H1 (cell line): ENCODE results near the gene PCCA. TPM values are rescaled to one million over a fixed set of nuclear protein-coding genes. Genes with fewer than 3 reads are reported as not detected.

ENCODE experiments used
- CTCF ChIA-PET: fragments of 300-600 bp; sonication (Branson Sonifier 250); formaldehyde crosslinking; loops from one replicate; lab custom pipeline; 2021; ENCODE audit not compliant: partially characterized antibody; lab: Charles Lee
- POLR2A ChIA-PET: fragments of 300-600 bp; sonication (Branson Sonifier 250); formaldehyde crosslinking; loops from one replicate; lab custom pipeline; 2021; ENCODE audit warnings: inconsistent platforms; ENCODE audit not compliant: partially characterized antibody; lab: Charles Lee
- DNase-seq, 2 experiments: peaks; one replicate each; pipeline versions ENCODE4 v3.0.0 to v3.0.0-alpha.2; 2010 to 2022; ENCODE audit warnings: low spot score in 2 of 2, low read depth in 1 of 2, mixed read lengths in 1 of 2
- FAIRE-seq: peaks from 2 replicates; lab custom pipeline; 2011; peaks lifted over from hg19 to GRCh38; lab: Jason Lieb, UNC
- H2AFZ ChIP-seq: 2 replicates; pipeline ENCODE4 v1.8.1; 2012; ENCODE audit warnings: low read length, inconsistent platforms
- H2AK5ac ChIP-seq: 2 replicates; pipeline ENCODE4 v1.6.1; 2013; ENCODE audit warnings: low read depth, low read length
- H2BK120ac ChIP-seq: replicated peaks from 2 replicates; pipeline ENCODE3; 2013; ENCODE audit warnings: low read depth, low read length, inconsistent platforms
- H2BK12ac ChIP-seq: 2 replicates; pipeline ENCODE4 v1.6.1; 2013; ENCODE audit warnings: low read depth, low read length
- H2BK15ac ChIP-seq: 2 replicates; pipeline ENCODE4 v1.6.1; 2013; ENCODE audit warnings: low read length
- H2BK20ac ChIP-seq: 2 replicates; pipeline ENCODE4 v1.6.1; 2013; ENCODE audit warnings: low read length
- H2BK5ac ChIP-seq: 2 replicates; pipeline ENCODE4 v1.6.1; 2013; ENCODE audit warnings: low read depth, low read length
- H3K14ac ChIP-seq: 2 replicates; pipeline ENCODE4 v1.6.1; 2013; ENCODE audit warnings: inconsistent platforms; ENCODE audit not compliant: insufficient read length
- H3K18ac ChIP-seq: 2 replicates; pipeline ENCODE4 v1.6.1; 2013; ENCODE audit warnings: low read length; ENCODE audit errors: extremely low read depth
- H3K23ac ChIP-seq: 2 replicates; pipeline ENCODE4 v1.6.1; 2013; ENCODE audit warnings: inconsistent platforms; ENCODE audit not compliant: insufficient read length
- H3K23me2 ChIP-seq: 2 replicates; pipeline ENCODE4 v1.6.1; 2013; ENCODE audit warnings: low read depth, low read length
- H3K27ac ChIP-seq: 2 replicates; pipeline ENCODE4 v1.6.1; 2011; ENCODE audit warnings: low read depth, low read length, inconsistent platforms
- H3K27me3 ChIP-seq, 4 experiments: replicated peaks in 1 of 4; 1 replicate in 1 of 4; 2 replicates in 3 of 4; pipeline versions ENCODE4 v1.6.1 to v1.8.1; 2011 to 2013; ENCODE audit warnings: low read length in 3 of 4, mild to moderate bottlenecking in 3 of 4, inconsistent platforms in 2 of 4, mixed read lengths in 2 of 4, moderate library complexity in 1 of 4; ENCODE audit not compliant: control insufficient read depth in 3 of 4, insufficient read depth in 3 of 4; ENCODE audit errors: extremely low read depth in 1 of 4
- H3K36me3 ChIP-seq, 4 experiments: 2 replicates each; pipeline versions ENCODE4 v1.6.1 to v1.8.1; 2011 to 2013; ENCODE audit warnings: mild to moderate bottlenecking in 4 of 4, low read length in 3 of 4, moderate library complexity in 2 of 4, control low read depth in 1 of 4, inconsistent platforms in 1 of 4; ENCODE audit not compliant: insufficient read depth in 4 of 4, control insufficient read depth in 2 of 4
- H3K4ac ChIP-seq: replicated peaks from 2 replicates; pipeline ENCODE3; 2013; ENCODE audit warnings: low read length, low read depth, mixed read lengths, inconsistent platforms; ENCODE audit not compliant: insufficient read length
- H3K4me1 ChIP-seq, 4 experiments: replicated peaks in 1 of 4; 1 replicate in 1 of 4; 2 replicates in 3 of 4; pipeline versions ENCODE4 v1.6.1 to v1.8.1; 2011 to 2013; ENCODE audit warnings: low read length in 3 of 4, inconsistent platforms in 2 of 4, mixed read lengths in 1 of 4; ENCODE audit not compliant: insufficient read depth in 4 of 4, control insufficient read depth in 3 of 4
- H3K4me2 ChIP-seq, 2 experiments: 2 replicates each; pipeline versions ENCODE4 v1.6.1 to v1.8.1; 2011 to 2013; ENCODE audit warnings: low read depth in 2 of 2, low read length in 2 of 2, control low read depth in 1 of 2, inconsistent platforms in 1 of 2, mild to moderate bottlenecking in 1 of 2; ENCODE audit not compliant: insufficient read depth in 1 of 2
- H3K4me3 ChIP-seq, 4 experiments: fragments of 200-600, 300-600 bp in 1 of 4; sonication (generic), shearing (Covaris generic), sonication (Bioruptor Twin) in 1 of 4; 2 replicates each; pipeline versions ENCODE4 v1.5.1 to v1.8.1; 2011 to 2016; ENCODE audit warnings: low read length in 4 of 4, low read depth in 3 of 4, control low read depth in 2 of 4, inconsistent platforms in 2 of 4, mild to moderate bottlenecking in 2 of 4, mixed read lengths in 1 of 4, moderate library complexity in 1 of 4; ENCODE audit not compliant: insufficient read depth in 2 of 4; ENCODE audit errors: extremely low read depth in 1 of 4
- H3K56ac ChIP-seq: replicated peaks from 2 replicates; pipeline ENCODE3; 2013; ENCODE audit warnings: low read depth, mild to moderate bottlenecking, mixed read lengths, low read length, inconsistent platforms; ENCODE audit not compliant: insufficient read length
- H3K79me1 ChIP-seq: 2 replicates; pipeline ENCODE4 v1.6.1; 2013; ENCODE audit warnings: low read depth, low read length, control low read depth
- H3K79me2 ChIP-seq, 2 experiments: 2 replicates each; pipeline versions ENCODE4 v1.6.1 to v1.8.1; 2012 to 2013; ENCODE audit warnings: low read length in 2 of 2, mild to moderate bottlenecking in 2 of 2, inconsistent platforms in 1 of 2; ENCODE audit not compliant: insufficient read depth in 2 of 2, control insufficient read depth in 1 of 2
- H3K9ac ChIP-seq, 4 experiments: replicated peaks in 1 of 4; 1 replicate in 1 of 4; 2 replicates in 3 of 4; pipeline versions ENCODE4 v1.6.1 to v1.8.1; 2011 to 2013; ENCODE audit warnings: low read depth in 3 of 4, low read length in 3 of 4, control low read depth in 2 of 4, mild to moderate bottlenecking in 2 of 4, moderate library complexity in 2 of 4, inconsistent platforms in 1 of 4; ENCODE audit errors: extremely low read depth in 1 of 4
- H3K9me3 ChIP-seq, 2 experiments: 2 replicates each; pipeline versions ENCODE4 v1.6.1 to v1.8.1; 2012 to 2013; ENCODE audit warnings: mild to moderate bottlenecking in 2 of 2, moderate library complexity in 2 of 2, control low read depth in 1 of 2, inconsistent platforms in 1 of 2, low read depth in 1 of 2, low read length in 1 of 2, mixed read lengths in 1 of 2; ENCODE audit not compliant: insufficient read depth in 2 of 2
- H4K20me1 ChIP-seq, 2 experiments: replicated peaks in 1 of 2; 2 replicates each; pipeline versions ENCODE3 to v1.8.1; 2011 to 2013; ENCODE audit warnings: inconsistent platforms in 2 of 2, low read length in 2 of 2, mild to moderate bottlenecking in 1 of 2; ENCODE audit not compliant: insufficient read depth in 2 of 2, control insufficient read depth in 1 of 2
- H4K5ac ChIP-seq: 2 replicates; pipeline ENCODE4 v1.6.1; 2013; ENCODE audit warnings: low read length, low read depth, mixed read lengths, inconsistent platforms; ENCODE audit not compliant: insufficient read length
- H4K8ac ChIP-seq: 2 replicates; pipeline ENCODE4 v1.8.0; 2013; ENCODE audit warnings: mild to moderate bottlenecking, moderate library complexity, low read length, inconsistent platforms; ENCODE audit not compliant: insufficient read depth; ENCODE audit errors: extremely low read depth
- H4K91ac ChIP-seq: replicated peaks from 2 replicates; pipeline ENCODE3; 2013; ENCODE audit warnings: low read length, mixed read lengths, inconsistent platforms; ENCODE audit not compliant: insufficient read length
- TAF1 ChIP-seq: IDR thresholded peaks from 2 replicates; pipeline ENCODE4 v1.6.1; 2011; ENCODE audit warnings: mild to moderate bottlenecking, low read depth, low read length
- TCF12 ChIP-seq: IDR thresholded peaks from 2 replicates; pipeline ENCODE4 v1.6.1; 2011; ENCODE audit warnings: low read depth, mild to moderate bottlenecking, low read length
- WGBS, 2 experiments: shearing (Covaris generic) in 1 of 2; methylation state at CpG; one replicate each; pipeline versions ENCODE4 v1.1.6 to v1.1.7; 2013 to 2015; ENCODE audit warnings: low lambda C conversion rate in 2 of 2, mixed read lengths in 2 of 2, inconsistent platforms in 1 of 2, low coverage in 1 of 2, missing lambda C conversion rate in 1 of 2; ENCODE audit not compliant: insufficient replicate concordance in 2 of 2, insufficient coverage in 1 of 2, insufficient read length in 1 of 2; ENCODE audit errors: extremely low coverage in 1 of 2, missing lambda C conversion rate in 1 of 2; 5-methylcytosine and 5-hydroxymethylcytosine counted together
- polyA plus RNA-seq, 7 experiments: library from polyadenylated mRNA; depleted of rRNA in 3 of 7; stranded (reverse) in 5 of 7; unstranded in 2 of 7; fragments of >200 nt in 5 of 7; fragments of 200-250 nt in 2 of 7; gene quantifications; 1 replicate in 5 of 7; 2 replicates in 1 of 7; 4 replicates in 1 of 7; pipeline versions ENCODE4 v1.2.1 to v1.2.3, GENCODE V29; 2011 to 2013; ENCODE audit warnings: missing spikeins in 2 of 7, mixed read lengths in 2 of 7
- total RNA-seq: library from RNA; stranded (reverse); fragmentation: NEBNext Ultra II Directional; extraction: Animal tissue kit (Norgen Biotek cat#: 25700); gene quantifications from 2 replicates; pipeline ENCODE4 v1.2.1, GENCODE V29; 2021
- TF ChIP-seq, protein P1 (sequence below): IDR thresholded peaks from 2 replicates; pipeline ENCODE4 v1.6.1; 2012; ENCODE audit warnings: inconsistent platforms

The PCCA gene
- total and polyA plus RNA-seq, 2 of the 8 experiments (the other 6 are each of a cell fraction or from before 2014, with no cell fraction given), result 18.4 to 49.8 TPM

DNA sequence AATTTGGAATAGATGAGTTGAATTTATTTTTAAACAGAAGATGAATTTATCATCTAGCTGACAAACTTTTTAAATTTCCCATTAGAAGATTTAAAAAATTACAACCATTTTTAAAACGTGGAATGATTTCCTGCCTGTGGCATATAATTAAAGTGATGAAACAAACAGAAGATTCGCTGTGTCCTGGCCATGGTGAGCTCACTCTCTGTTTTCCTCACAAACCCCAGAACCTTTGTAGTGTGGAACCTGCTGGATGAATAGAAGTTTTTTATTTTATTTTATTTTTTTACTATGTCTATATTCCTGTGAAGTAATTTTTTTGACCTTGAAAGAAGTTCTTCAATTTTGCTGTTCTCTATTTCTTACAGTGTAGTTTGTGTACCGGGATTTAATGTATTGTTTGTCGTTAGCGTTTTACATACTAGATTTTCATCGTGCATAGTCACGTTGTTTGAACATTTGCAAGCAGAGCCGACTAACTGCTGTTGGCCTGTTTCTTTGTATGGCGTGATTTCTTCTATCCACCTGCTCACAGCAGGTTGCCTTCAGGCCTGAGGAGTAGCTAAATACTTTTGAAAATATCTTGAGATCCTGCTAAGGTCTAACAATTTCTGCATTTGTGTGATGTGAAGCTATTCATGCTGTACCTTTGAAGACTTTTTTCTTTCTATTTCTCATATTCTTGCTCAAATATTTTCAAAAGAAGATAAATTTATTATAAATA is 350.5 kb downstream of the PCCA start:
- no peak overlapping the region for H2BK12ac ChIP-seq
- peak overlapping the region; percentile 28 to 42; a peak in 3 of 4 replicates for H3K4me2 ChIP-seq

More for the DNA sequence above, 350.5 kb downstream of the PCCA start:
- no peaks in the 10 kb centered on the region for H3K9me3 ChIP-seq
- peaks cover 3 to 17% (median 13%) of the 10 kb centered on the region in 4 experiments; a peak in 5 of 7 replicates for H3K4me1 ChIP-seq
- no peaks in the 10 kb centered on the region for H3K79me2 ChIP-seq
- H3K56ac ChIP-seq, result no peak overlapping the region
- H3K14ac ChIP-seq, result no peak overlapping the region
- FAIRE-seq (peak; percentile 87), DNase-seq (peak in 1 of 2 experiments; percentile 25)
- no peak overlapping the region; a peak in 1 of 8 replicates for H3K4me3 ChIP-seq
- peak overlapping the region; percentile 30; the same call in 1 of the 2 replicates for H3K27ac ChIP-seq
- no peaks in the 10 kb centered on the region for H3K23me2 ChIP-seq
- H3K27me3 ChIP-seq, result no peaks in the 10 kb centered on the region
- no peak overlapping the region for H4K91ac ChIP-seq
- H4K20me1 ChIP-seq, result no peaks in the 10 kb centered on the region
- H3K4ac ChIP-seq, result no peak overlapping the region
- H2BK120ac ChIP-seq, result no peak overlapping the region
- no peak overlapping the region for H3K18ac ChIP-seq
- no peak overlapping the region for H2BK20ac ChIP-seq
- no peak overlapping the region for H3K23ac ChIP-seq
- H4K8ac ChIP-seq, result no peak overlapping the region
- H4K5ac ChIP-seq, result no peak overlapping the region
- no peak overlapping the region for H3K9ac ChIP-seq
- 20% methylated on average over 9 of the region's 9 CpGs; no CpG with 5 or more reads in 1 of the 2 experiments for WGBS, 2 experiments
- H3K79me1 ChIP-seq, result no peaks in the 10 kb centered on the region
- H2AFZ ChIP-seq, result no peak overlapping the region
- H2BK5ac ChIP-seq, result no peak overlapping the region
- no peaks in the 10 kb centered on the region for H3K36me3 ChIP-seq
- no peak overlapping the region for H2BK15ac ChIP-seq
- H2AK5ac ChIP-seq, result no peak overlapping the region
- CTCF ChIA-PET, result interaction anchor here (0.6 to 1.5 kb wide), 4 partner anchors 41 to 76 kb away, joined by 3 to 5 read pairs (median 3); no protein-coding TSS in a partner anchor
- TF ChIP-seq TCF12 (peak; percentile 55; the same call in 1 of the 2 replicates), TAF1 (no peak)
- TF ChIP-seq, protein P1, sequence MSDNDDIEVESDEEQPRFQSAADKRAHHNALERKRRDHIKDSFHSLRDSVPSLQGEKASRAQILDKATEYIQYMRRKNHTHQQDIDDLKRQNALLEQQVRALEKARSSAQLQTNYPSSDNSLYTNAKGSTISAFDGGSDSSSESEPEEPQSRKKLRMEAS, result peak; percentile 58; the same call in 1 of the 2 replicates
- TF ChIP-seq, all 59 proteins: peak for 2
- POLR2A ChIA-PET, result interaction anchor here (1.2 to 2.6 kb wide), 2 partner anchors 72 to 73 kb away, joined by 3 to 5 read pairs; no protein-coding TSS in a partner anchor
